ENCODE measurements around the gene DDX24.
A peak's percentile ranks its signal among the peaks of the same experiment; 100 is the strongest.

The DDX24 gene

GRCh38 chr14:94113908-94114588, 33.0 kb upstream of the DDX24 start:
- DNase-seq = no peak

GRCh38 chr14:94113490-94113889, 32.5 kb upstream of the DDX24 start:
- DNase-seq = no peak

DNA sequence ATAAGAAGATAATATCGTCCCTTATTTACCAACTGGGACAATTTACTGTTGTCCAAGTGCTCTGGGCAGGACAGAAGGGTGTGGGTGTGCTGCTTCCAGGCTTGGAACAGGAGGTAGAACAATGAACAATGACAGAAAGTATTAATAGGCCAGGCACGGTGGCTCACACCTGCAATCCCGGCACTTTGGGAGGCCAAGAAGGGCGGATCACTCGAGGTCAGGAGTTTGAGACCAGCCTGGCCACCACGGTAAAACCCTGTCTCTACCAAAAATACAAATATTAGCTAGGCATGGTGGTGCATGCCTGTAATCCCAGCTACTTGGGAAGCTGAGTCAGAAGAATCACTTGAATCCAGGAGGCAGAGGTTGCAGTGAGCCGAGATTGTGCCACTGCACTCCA, 32.1 kb upstream of the DDX24 start:
- DNase-seq = no peak

DNA sequence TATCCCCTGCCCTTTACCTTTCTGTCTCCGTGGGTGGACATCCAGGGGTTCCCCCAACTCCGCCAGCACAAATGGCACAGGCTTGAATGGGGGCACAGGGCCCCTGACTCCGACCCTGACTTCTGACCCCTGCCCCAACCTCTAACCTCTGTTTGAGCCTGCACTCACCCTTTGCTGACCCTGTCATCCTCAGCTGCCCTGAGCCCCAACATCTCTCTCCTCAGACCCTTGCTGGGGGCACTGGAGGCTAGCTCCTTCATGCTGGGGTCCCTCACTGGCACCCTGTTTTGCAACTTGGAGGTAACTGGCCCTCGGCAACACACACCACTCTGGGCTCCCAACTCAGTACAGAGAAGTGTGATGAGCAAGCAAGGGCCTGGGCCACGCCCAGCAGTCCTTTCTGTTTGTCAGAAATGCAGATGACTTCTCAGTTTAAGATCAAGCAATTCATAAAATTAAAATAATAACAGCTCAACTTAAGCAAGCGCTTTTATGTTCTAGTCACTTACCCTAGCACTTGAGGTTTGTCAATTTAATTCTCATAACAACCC, 31.6 kb upstream of the DDX24 start:
- DNase-seq = no peak

DNA sequence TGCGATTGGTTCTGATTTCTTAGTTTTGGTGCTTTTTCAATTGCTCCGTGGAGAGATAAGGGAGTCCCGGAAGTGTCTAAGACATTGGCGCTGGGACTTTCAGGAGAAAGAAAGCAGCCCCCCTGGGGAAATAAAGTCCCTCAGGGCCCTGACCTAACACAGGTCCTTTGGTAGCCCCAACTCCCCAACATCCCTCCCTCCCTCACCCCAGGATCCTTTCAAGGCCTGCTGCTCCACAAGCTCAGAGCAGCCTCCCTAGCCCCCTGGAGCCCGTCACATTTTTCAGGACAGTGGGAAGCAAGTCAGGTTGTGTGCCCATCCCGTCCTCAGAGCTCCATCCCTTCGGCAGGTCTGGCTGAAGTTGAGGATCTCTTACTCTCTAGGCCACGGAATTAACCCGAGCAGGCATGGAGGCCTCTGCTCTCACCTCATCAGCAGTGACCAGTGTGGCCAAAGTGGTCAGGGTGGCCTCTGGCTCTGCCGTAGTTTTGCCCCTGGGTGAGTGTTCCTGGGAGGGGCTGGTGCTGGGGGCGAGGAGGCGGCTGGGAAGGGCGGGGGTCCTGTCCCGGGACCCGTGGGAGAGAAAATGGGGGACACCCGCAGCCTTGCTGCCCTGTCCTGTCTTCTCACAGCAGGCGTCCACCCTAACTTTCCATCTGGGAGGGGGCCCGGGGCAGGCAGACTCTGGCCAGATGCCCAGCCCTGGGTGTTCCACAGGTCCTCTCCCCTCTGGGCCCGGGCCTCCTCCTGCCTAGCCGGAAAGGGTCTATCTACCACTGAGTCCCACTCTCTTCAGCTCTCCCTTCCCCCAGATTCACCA, 30.5 kb upstream of the DDX24 start:
- no peak for DNase-seq

- no peak for DNase-seq
Observed at GRCh38 chr14:94110552-94111181, 29.7 kb upstream of the DDX24 start, which contains the start of gene IFI27. Gene IFI27, plus strand, starts transcription at chr14:94110736.

GRCh38 chr14:94109915-94110250, 28.9 kb upstream of the DDX24 start:
- no peak for DNase-seq

- no peak for DNase-seq
Observed at GRCh38 chr14:94104731-94105130, 23.7 kb upstream of the DDX24 start.

DNA sequence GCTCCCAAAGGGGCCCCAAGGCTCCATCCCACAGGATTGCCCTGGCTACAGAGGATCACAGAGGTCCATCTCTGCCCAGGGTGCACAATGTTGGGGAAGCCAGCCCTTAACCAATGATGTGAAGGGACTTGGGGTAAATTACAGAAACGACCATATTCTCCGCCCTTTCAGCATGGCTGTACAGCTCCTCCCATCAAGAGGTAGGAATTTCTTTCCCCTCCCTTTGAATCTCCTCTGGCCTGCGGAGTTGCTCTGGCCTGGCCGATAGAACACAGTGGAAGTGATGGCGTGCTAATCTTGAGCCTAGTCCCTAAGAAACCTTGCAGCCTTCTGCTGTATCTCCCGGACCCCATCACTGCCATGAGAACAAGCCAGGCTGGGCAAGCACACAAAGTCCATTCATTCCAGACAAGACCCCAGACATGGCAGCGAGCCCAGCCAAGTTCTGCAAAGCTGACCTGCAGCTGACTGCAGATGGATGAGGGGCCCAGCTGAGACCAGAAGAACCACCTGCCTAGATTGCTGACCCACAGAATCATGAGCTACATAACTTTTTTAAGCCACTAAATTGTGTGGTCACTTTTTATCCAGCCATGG, 22.6 kb upstream of the DDX24 start:
- no peak for DNase-seq

DNA sequence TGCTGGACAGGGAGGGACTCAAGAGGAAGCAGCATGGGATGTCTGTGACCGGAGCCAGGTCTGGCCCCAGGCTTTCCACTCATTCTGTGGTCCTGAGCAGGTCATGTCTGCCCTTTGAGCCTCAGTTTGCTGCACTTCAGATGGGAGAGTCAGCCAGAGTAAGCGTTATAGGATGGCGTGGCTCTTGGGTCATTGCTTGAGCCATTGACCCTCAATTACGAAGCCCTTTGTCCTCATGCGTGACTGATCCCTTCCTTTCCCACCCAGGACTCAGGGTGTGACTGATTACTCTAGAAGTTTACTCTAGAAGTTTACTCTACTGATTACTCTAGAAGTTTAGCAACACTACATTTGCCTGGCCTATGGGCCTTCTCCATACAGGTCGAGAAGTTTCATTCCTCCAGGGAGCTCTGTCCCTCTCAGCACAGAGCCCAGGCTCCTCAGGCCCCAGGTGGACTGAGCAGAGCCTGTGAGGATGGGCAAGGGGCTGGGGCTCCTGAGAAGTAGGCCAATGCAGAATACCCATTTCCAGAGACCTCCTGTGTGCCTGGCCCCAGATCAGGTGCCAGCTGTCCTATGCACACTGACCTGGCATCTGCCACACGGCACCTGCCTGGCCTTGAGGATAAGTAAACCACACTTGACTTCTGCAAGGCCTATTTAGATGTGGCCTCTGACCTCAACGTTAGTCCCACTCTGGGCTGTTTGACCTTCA, 21.9 kb upstream of the DDX24 start:
- no peak for DNase-seq

GRCh38 chr14:94101748-94102147, 20.7 kb upstream of the DDX24 start:
- no peak for DNase-seq

GRCh38 chr14:94100847-94101246, 19.8 kb upstream of the DDX24 start:
- DNase-seq = no peak

DNA sequence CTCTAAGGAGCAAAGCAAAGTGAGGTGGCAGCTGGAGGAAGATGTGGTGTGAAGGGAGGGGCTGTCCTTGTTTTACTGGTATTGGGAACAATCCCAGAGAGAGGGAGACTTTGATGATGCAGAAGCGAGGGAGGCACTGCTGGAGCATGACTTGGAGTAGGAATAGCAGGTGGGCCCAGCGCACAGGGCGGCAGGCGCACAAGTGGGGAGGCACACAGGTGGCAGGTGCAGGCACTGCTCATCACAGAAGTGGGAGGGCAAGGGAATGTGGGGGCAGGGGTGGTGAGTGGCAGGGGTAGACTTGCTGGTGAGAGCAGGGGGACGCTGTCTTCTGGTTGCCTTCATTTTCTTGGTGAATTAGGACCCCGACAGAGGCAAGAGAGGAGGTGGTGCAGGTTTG, 18.0 kb upstream of the DDX24 start:
- DNase-seq = no peak

- DNase-seq = no peak
Observed at GRCh38 chr14:94098326-94098992, 17.5 kb upstream of the DDX24 start.

DNA sequence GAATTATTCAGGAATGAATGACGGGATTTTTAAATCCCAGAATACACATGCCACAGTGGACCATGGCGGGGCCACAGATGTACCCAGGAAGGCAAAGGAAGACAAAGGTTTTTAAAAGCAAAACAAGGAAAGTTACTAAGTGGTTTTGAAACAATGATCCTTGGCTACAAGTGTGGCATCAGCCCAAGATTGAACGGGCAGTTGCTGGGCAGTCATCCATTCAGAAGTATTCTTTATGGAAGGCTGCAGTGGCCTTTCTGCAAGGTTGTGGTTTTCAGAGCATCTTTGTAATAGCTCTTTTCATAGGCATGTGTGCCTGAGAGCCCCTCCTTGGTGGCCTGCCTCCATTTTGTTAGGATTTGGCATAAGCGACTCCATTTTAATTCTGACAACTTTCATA, 16.1 kb upstream of the DDX24 start:
- DNase-seq = no peak

DNA sequence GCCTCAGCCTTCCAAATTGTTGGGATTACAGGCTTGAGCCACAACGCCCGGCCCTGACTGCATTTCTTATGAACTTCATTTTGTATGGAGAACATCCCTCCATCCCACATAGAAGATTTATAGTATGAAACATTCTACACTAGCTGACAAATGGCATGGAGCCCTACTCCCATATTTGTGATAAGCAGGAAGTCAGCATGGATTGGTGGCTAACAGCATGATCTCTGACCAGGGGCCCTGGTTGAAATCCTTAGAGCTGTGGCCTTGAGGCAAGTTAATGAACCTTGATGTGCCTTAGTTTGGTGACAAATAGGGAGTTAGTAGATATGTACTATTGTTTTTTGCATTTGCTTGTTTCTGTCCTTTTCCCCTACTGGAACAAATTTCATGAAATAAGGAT, 12.4 kb upstream of the DDX24 start:
- no peak for DNase-seq

GRCh38 chr14:94089479-94089878, 8.5 kb upstream of the DDX24 start:
- no peak for DNase-seq

- DNase-seq = no peak
Observed at GRCh38 chr14:94088516-94088915, 7.5 kb upstream of the DDX24 start.

- no peak for DNase-seq
Observed at GRCh38 chr14:94087891-94088290, 6.9 kb upstream of the DDX24 start.

- no peak for DNase-seq
Observed at GRCh38 chr14:94081386-94081820, 401 bp upstream of the DDX24 start.

- peak; percentile 36 for DNase-seq
Observed at GRCh38 chr14:94079891-94080620, 946 bp downstream of the DDX24 start.

Data from NCI-H2107 (cell line).